Uterus (tissue), 2 donors: Measurements from ENCODE around the gene BLID.

Source experiments
- POLR2A ChIP-seq, 2 donors: fragments of 450-650 bp; IDR thresholded peaks; one replicate each; pipeline ENCODE4 v1.6.1; 2016; ENCODE audit warnings: antibody characterized with exemption in 2 of 2, mild to moderate bottlenecking in 1 of 2, moderate library complexity in 1 of 2
- TF ChIP-seq, protein P1 (sequence below), 4 experiments: fragments of 200-600 bp in 2 of 4; fragments of 450-650 bp in 2 of 4; sonication (generic) in 2 of 4; IDR thresholded peaks; one replicate each; pipeline ENCODE4 v1.5.1; 2016 to 2019; ENCODE audit warnings: antibody characterized with exemption in 4 of 4, mild to moderate bottlenecking in 2 of 4, moderate library complexity in 1 of 4

DNA sequence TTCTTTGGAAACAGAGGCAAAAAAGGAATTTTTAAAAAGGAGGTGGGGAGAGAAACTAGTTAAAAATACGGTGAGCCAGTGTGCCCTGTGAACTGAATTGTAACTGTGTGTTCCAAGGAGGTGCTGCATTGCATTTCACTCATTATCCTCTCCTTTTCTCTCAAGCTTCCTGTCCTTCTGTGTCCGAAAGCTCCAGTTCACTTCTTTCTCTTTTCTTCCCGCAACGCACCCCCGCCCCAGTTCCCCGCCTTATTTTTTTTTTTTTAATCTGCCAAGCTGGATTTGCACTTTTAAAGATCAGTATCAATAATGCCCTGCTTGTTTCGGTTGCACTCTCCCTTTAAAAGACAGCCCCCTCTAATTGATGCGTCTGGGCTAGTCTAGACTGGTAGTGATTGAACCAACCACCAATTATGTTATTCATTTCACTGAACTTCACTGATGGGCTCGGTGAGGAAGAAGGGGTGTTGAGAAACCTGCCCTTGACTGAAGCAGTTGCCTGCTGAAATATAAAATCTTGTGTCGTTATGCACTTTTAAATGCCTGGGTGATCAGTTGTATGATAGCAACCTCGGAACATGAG, 18.5 kb downstream of the BLID start:
- TF ChIP-seq, protein P1, sequence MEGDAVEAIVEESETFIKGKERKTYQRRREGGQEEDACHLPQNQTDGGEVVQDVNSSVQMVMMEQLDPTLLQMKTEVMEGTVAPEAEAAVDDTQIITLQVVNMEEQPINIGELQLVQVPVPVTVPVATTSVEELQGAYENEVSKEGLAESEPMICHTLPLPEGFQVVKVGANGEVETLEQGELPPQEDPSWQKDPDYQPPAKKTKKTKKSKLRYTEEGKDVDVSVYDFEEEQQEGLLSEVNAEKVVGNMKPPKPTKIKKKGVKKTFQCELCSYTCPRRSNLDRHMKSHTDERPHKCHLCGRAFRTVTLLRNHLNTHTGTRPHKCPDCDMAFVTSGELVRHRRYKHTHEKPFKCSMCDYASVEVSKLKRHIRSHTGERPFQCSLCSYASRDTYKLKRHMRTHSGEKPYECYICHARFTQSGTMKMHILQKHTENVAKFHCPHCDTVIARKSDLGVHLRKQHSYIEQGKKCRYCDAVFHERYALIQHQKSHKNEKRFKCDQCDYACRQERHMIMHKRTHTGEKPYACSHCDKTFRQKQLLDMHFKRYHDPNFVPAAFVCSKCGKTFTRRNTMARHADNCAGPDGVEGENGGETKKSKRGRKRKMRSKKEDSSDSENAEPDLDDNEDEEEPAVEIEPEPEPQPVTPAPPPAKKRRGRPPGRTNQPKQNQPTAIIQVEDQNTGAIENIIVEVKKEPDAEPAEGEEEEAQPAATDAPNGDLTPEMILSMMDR (IDR thresholded peaks at IDR 0.05), result no peak
- no peak for TF ChIP-seq POLR2A (IDR thresholded peaks at IDR 0.05)
